Measurements from ENCODE around the gene SLC22A3.
"Not testable (repeated sequence)": the region's sequence is repeated elsewhere in the genome, so short reads cannot be mapped to it uniquely, and the experiment has no call there.

The SLC22A3 gene

DNA sequence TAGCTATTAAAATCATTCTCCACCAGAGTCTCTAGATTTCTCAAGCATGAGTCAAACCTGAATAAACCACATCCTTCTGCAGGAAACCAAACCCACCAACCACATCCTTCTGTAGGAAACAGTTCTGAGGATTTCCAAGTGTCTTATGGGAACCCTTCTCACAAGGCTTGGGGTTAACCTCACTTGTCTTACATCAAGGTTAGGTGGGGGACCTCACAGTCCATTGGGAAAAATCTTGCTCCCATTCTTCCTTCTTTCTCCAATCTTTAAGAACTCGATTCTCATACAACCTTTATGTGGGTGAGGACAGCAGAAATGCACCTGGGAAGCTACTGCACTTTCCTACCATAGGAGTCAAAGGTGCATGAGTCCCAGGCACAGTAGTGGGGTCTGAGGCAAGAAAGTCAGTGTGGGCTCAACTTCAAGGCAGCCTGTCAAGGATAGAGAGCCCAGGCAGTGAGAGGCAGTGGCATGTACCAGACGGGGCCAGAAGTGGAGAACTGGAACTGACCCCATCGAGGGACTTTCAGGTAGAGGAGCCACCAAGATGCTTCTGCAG is 114.5 kb downstream of the SLC22A3 start:
- peak; percentile 91 for DNase-seq (ENCODE audit: low read depth)
- H3K4me3 ChIP-seq (ENCODE audit: control insufficient read depth, low read depth, low read length) = no peak overlapping the region

DNA sequence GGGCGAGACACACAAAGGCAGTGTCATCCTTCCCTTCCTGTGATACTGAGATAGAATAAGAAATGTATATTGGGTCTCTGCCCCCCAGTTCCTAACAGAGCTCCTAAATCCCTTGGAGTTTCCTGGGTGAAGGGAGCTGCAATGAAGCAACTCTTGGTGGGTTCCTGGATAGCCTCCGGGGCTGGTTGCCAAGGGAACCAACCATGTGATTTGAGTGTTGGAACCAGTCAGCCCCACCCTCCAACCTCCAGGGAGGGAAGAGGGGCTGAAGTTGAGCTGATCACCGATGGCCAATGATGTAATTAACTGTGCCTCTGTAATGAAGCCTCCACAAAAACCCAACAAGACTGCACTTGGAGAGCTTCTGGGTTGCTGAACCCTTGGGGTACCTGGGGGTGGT is 116.6 kb downstream of the SLC22A3 start:
- TF ChIP-seq, protein P1, sequence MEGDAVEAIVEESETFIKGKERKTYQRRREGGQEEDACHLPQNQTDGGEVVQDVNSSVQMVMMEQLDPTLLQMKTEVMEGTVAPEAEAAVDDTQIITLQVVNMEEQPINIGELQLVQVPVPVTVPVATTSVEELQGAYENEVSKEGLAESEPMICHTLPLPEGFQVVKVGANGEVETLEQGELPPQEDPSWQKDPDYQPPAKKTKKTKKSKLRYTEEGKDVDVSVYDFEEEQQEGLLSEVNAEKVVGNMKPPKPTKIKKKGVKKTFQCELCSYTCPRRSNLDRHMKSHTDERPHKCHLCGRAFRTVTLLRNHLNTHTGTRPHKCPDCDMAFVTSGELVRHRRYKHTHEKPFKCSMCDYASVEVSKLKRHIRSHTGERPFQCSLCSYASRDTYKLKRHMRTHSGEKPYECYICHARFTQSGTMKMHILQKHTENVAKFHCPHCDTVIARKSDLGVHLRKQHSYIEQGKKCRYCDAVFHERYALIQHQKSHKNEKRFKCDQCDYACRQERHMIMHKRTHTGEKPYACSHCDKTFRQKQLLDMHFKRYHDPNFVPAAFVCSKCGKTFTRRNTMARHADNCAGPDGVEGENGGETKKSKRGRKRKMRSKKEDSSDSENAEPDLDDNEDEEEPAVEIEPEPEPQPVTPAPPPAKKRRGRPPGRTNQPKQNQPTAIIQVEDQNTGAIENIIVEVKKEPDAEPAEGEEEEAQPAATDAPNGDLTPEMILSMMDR (conservative IDR thresholded peaks at IDR 0.05; ENCODE audit: control insufficient read depth, insufficient read depth, low read depth, low read length) = no peak
- DNase-seq (ENCODE audit: low read depth) = no peak

More for the DNA sequence above, 114.5 kb downstream of the SLC22A3 start:
- TF ChIP-seq, protein P1 (conservative IDR thresholded peaks at IDR 0.05; ENCODE audit: control insufficient read depth, insufficient read depth, low read depth, low read length) = no peak

DNA sequence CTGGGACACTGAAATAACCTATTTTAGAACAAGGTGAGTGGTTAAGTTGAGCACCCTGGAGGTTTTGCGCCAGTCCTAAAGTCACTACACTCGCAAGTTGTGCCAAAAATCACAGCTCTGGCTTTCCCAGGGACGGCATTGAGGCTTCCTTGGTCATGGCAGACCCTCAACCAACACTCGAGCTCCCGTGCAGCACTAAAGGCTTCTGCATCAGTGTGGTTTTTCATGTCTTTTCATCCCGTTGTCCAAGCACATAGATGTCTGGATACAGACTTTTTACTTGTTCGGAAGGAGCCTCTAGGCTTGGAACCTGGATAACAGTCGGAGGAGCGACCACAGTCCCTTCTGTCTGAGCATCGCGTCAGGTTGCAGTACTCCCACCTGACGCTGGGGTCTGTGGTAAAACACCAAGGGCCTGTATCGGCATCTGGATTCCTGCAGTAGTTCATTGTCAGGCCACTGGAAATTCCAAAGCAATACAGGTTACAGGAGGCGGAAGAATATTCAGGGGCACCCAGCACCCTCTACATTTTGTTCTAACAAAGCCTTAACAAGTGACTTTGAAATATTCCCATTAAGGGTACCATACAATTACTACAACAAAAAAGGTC is 119.2 kb downstream of the SLC22A3 start:
- not testable (repeated sequence) for H3K4me3 ChIP-seq (ENCODE audit: control insufficient read depth, low read depth, low read length); DNase-seq (ENCODE audit: low read depth)

More for the DNA sequence above, 116.6 kb downstream of the SLC22A3 start:
- no peak overlapping the region for H3K4me3 ChIP-seq (ENCODE audit: control insufficient read depth, low read depth, low read length)

DNA sequence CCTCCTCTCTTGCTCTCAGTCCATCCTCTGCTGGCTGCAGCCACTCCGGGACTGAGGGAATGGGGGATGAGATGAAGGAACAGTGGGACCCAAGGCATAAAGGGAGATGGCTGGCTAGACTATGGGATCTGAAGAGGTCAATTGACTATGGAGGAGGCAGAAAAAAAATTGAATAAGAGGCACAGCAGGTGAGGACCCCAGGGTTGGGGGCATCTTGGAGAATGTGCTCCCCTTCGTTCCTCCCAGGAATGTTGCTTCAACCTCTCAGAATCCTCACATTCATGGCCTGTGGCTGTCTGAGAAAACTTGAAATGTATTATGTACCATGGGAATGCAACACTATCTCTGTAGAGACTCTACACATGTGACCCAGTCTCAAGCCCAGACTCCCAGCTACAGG is 121.0 kb downstream of the SLC22A3 start:
- H3K4me3 ChIP-seq (ENCODE audit: control insufficient read depth, low read depth, low read length) = no peak overlapping the region
- DNase-seq (ENCODE audit: low read depth) = no peak
- TF ChIP-seq, protein P1 (conservative IDR thresholded peaks at IDR 0.05; ENCODE audit: control insufficient read depth, insufficient read depth, low read depth, low read length) = no peak

DNA sequence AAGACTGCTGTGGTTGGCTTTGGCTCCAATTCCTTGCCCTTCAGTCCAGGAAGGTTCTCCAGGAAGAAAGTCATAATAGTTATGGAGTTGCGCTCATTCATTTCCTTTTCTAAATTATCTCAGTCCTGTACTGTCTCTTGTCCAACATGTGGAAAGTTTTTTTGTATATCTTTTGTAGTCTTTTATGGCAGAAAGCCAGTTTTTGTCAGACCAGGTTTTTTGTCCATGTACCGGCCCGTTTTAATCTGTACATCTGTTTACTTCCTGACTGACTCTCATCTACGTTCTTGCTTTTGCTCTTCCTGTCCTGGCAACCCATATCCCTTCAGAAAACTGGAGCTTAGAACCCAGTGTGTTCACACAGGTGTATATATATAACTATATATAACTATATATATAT is 127.9 kb downstream of the SLC22A3 start:
- DNase-seq (ENCODE audit: low read depth); H3K4me3 ChIP-seq (ENCODE audit: control insufficient read depth, low read depth, low read length): not testable (repeated sequence)

DNA sequence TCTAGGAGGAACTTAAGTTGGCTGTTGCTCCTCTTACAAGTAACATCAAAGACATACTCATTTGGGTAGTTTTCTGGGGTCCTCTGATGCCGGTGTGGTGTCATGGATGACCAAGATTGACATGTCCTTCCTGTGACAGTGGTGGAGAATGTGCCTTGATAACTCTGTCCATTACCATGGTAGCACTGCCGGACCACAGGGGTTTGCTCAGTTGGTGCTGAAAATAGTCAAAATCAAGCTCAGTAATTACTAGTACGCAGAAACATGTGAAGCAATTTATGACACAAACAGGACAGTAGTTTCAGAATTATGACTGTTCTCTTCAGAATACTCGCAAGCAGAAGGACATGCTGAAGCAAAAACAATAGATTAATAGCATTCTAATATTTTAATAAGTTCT is 128.9 kb downstream of the SLC22A3 start:
- not testable (repeated sequence) for DNase-seq (ENCODE audit: low read depth); H3K4me3 ChIP-seq (ENCODE audit: control insufficient read depth, low read depth, low read length)

DNA sequence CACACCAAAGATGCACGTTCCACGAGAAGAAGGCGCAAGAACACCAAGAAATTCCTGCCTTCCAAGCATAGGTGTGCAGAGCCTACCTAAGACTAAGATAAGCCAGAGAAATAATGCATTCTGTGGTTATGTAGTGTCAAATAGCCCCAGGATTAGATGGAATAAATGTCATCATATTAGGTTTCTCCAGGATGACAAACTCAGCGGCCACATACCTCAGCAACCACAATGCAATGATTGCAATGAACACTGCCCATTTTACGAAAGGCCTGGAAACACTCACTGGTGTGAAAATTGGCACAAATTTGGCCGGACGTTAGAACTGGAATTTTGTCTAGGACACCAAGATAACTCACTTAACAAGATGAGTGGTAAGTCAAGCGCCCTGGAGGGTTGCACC is 129.7 kb downstream of the SLC22A3 start:
- DNase-seq (ENCODE audit: low read depth) = no peak
- no peak overlapping the region for H3K4me3 ChIP-seq (ENCODE audit: control insufficient read depth, low read depth, low read length)
- TF ChIP-seq, protein P1 (conservative IDR thresholded peaks at IDR 0.05; ENCODE audit: control insufficient read depth, insufficient read depth, low read depth, low read length) = no peak

DNA sequence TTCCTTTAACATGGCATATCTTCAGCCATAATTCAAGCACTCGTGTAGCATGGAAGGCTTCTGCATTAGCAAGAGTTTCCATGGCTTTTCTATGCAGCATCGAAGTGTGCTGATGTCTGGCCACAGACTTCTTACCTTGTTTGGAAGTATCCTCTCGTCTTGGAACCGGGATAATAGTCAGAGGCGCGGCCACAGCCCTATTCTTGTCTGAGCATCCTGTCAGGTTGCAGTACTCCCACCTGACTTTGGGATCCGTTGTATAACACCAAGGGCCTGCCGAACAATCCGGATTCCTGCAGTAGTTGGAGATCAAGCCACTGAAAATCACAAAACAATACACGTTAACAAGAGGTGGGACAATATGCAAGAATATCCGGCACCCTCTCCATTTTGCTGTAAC is 138.9 kb downstream of the SLC22A3 start:
- TF ChIP-seq, protein P1 (conservative IDR thresholded peaks at IDR 0.05; ENCODE audit: control insufficient read depth, insufficient read depth, low read depth, low read length) = no peak
- DNase-seq (ENCODE audit: low read depth) = no peak
- H3K4me3 ChIP-seq (ENCODE audit: control insufficient read depth, low read depth, low read length) = no peak overlapping the region
